ENCODE data around the gene LCAT.

DNA sequence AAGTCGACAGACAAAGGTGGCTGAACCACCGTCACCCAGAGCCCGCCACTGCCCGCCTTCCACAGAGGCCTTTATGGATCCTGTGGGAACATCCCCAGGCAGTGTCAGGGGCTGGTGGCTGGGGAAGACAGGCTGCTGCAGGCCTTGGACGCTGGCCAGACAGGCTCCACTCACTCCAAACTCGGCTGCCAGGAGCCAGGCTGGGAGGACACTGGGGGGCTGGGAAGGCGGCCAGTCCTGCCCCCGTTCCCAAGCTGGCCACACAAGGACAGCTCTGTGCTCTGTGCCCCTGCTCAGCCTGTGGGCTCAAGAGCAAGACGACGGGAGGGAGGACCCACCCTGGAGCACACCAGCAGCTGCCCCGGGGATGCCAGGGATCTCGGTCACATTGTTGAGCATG, 7.6 kb upstream of the LCAT start:
- no peak for TF ChIP-seq YY1 (IDR thresholded peaks at IDR 0.05; ENCODE audit: insufficient read depth, insufficient read length)
- TF ChIP-seq ZNF274 (IDR thresholded peaks at IDR 0.05; ENCODE audit: low read depth, low read length), result no peak
